HPDE6-E6E7 (cell line): ENCODE measurements around the gene PROZ.
"Not testable (repeated sequence)": the region's sequence is repeated elsewhere in the genome, so short reads cannot be mapped to it uniquely, and the experiment has no call there.

Source experiments
- DNase-seq: peaks from one replicate; pipeline ENCODE4 v3.0.0; 2011; ENCODE audit warnings: missing footprints; ENCODE audit errors: extremely low spot score

PROZ gene

GRCh38 chr13:113157206-113157928, 1.1 kb upstream of the PROZ start:
- DNase-seq = no peak

GRCh38 chr13:113158946-113159345, 498 bp downstream of the PROZ start:
- no peak for DNase-seq

- DNase-seq = no peak
Measured at GRCh38 chr13:113159701-113160100, 1.3 kb downstream of the PROZ start.

GRCh38 chr13:113160983-113161382, 2.5 kb downstream of the PROZ start:
- DNase-seq = no peak

GRCh38 chr13:113161433-113161832, 3.0 kb downstream of the PROZ start:
- no peak for DNase-seq

- not testable (repeated sequence) for DNase-seq
Measured at GRCh38 chr13:113161975-113162374, 3.5 kb downstream of the PROZ start.

GRCh38 chr13:113162783-113163685, 4.6 kb downstream of the PROZ start:
- no peak for DNase-seq

GRCh38 chr13:113164492-113164891, 6.0 kb downstream of the PROZ start:
- no peak for DNase-seq

GRCh38 chr13:113166266-113166665, 7.8 kb downstream of the PROZ start:
- no peak for DNase-seq

GRCh38 chr13:113166681-113167080, 8.2 kb downstream of the PROZ start:
- DNase-seq = no peak

- no peak for DNase-seq
Measured at GRCh38 chr13:113167155-113167554, 8.7 kb downstream of the PROZ start.

GRCh38 chr13:113167575-113167974, 9.1 kb downstream of the PROZ start:
- no peak for DNase-seq

GRCh38 chr13:113168211-113168610, 9.8 kb downstream of the PROZ start:
- no peak for DNase-seq

GRCh38 chr13:113169277-113170272, 11.1 kb downstream of the PROZ start:
- no peak for DNase-seq

- no peak for DNase-seq
Measured at GRCh38 chr13:113170511-113170910, 12.1 kb downstream of the PROZ start.

GRCh38 chr13:113171250-113172125, 13.0 kb downstream of the PROZ start:
- DNase-seq = no peak

GRCh38 chr13:113172419-113172926, 14.0 kb downstream of the PROZ start:
- no peak for DNase-seq

GRCh38 chr13:113176280-113176679, 17.8 kb downstream of the PROZ start:
- DNase-seq = no peak

- DNase-seq = no peak
Measured at GRCh38 chr13:113176822-113177221, 18.4 kb downstream of the PROZ start.

- no peak for DNase-seq
Measured at GRCh38 chr13:113178070-113178895, 19.8 kb downstream of the PROZ start.
